ENCODE measurements around the gene TNRC18.
"Not testable (repeated sequence)": the region's sequence is repeated elsewhere in the genome, so short reads cannot be mapped to it uniquely, and the experiment has no call there.

DNA sequence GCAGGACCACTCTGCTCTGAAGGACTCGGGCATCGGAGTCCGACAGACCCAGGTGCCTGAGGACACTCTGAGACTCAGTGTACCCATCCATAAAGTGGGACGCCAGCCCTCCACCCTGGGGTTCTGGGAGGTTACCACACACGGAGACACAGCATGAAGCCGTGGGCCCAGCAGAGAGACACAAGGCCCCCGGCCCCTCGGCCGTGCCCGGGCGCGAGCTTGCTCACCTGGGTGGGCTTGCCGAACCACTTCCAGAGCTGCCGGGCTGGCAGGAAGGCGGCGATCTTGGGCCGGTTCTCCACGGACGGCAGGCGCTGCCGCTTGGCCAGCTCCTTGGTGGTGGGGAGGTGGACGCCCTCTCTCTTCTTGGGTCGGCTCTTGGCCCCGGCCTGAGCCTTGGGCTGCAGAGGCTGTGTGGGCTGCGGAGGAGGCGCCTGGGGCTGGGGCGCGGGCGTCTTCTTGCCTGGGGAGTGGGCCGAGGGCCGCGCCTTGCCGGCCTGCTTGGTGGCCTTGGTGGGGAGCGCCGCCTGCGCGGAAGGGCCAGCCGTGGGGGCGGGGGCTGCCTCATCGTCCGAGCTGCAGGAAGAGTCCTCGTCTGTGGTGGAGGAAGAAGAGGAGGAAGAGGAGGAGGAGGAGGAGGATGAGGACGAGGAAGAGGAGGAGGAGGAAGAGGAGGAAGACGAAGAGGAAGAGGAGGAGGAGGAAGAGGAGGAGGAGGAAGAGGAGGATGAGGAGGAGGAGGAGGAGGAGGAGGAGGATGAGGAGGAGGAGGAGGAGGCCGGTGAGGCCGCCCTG is 111.2 kb downstream of the TNRC18 start:
- TF ChIP-seq EZH2 (IDR thresholded peaks at IDR 0.05; ENCODE audit: insufficient read depth, poor library complexity, severe bottlenecking); EZH2phosphoT487 (IDR thresholded peaks at IDR 0.05; ENCODE audit: insufficient read depth, low read depth): not testable (repeated sequence)

Measured in GM23248 (cell line).